ENCODE results near the gene DCAF17.

Gene DCAF17

DNA sequence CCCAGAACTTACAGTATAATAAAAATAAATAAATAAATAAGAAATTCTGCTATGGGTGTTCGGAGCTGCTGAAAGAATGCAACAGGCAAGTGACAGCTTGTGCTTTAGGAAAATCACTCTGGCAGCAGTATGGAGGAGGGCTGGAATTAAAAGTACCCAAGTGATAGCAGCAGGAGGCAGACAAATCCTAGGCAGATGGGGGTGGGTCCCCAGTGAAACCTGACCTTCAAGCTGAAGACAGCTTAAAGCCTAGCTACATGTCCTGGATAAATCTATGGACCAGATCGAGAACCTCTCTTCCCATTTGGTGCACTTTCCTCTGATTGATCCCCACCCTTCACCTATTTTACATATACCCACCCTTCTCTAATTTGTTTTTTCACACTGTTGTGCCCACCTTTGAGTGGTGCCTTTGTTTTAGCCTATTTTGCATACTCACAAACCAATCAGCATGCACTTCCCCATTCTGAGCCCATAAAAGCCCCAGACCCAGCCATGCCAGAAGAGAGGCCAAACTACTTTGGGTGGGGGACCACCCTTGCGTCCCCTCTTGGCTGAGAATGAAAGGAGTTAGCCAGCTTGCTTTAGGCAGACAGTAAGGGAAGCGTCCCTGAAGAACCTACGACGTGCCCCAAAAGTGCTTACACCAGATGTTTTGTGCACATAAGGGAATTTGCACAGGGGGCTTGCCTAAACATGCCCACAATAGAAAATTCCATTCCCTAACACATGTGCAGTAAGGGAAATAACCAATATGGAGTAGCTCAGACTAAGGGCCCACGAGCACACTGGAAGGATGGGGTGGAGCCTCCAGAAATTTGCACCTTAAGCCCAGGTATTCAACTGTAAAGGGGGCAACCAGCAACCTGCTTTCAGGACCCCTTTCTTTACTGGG, 3.3 kb upstream of the DCAF17 start:
- TF ChIP-seq, protein P1, sequence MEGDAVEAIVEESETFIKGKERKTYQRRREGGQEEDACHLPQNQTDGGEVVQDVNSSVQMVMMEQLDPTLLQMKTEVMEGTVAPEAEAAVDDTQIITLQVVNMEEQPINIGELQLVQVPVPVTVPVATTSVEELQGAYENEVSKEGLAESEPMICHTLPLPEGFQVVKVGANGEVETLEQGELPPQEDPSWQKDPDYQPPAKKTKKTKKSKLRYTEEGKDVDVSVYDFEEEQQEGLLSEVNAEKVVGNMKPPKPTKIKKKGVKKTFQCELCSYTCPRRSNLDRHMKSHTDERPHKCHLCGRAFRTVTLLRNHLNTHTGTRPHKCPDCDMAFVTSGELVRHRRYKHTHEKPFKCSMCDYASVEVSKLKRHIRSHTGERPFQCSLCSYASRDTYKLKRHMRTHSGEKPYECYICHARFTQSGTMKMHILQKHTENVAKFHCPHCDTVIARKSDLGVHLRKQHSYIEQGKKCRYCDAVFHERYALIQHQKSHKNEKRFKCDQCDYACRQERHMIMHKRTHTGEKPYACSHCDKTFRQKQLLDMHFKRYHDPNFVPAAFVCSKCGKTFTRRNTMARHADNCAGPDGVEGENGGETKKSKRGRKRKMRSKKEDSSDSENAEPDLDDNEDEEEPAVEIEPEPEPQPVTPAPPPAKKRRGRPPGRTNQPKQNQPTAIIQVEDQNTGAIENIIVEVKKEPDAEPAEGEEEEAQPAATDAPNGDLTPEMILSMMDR (IDR thresholded peaks at IDR 0.05) = no peak

DNA sequence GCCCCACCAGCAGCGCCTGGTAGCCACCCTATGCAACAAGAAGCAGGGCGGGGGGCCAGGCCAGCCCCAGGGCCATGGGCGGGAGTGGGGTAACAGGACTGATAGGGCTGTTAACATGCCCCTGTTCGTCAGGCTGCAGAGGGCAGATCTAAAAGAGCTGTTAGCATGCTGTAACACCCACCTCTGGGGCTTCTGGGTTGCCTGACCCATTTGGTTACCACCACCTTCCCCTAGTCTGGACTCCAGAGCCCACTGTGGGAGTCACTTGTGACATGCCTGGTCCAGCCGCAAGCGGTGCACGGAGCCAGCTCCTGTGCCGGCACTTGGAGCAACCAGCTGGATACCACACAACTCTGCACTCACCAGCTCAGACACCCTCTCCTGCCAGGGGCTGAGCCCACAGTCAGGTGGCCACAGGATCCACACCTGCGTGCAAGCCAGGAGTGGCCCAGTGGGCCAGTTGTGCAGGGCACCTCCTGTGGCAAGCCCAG, 2.3 kb upstream of the DCAF17 start:
- TF ChIP-seq, protein P1 (IDR thresholded peaks at IDR 0.05) = no peak

DNA sequence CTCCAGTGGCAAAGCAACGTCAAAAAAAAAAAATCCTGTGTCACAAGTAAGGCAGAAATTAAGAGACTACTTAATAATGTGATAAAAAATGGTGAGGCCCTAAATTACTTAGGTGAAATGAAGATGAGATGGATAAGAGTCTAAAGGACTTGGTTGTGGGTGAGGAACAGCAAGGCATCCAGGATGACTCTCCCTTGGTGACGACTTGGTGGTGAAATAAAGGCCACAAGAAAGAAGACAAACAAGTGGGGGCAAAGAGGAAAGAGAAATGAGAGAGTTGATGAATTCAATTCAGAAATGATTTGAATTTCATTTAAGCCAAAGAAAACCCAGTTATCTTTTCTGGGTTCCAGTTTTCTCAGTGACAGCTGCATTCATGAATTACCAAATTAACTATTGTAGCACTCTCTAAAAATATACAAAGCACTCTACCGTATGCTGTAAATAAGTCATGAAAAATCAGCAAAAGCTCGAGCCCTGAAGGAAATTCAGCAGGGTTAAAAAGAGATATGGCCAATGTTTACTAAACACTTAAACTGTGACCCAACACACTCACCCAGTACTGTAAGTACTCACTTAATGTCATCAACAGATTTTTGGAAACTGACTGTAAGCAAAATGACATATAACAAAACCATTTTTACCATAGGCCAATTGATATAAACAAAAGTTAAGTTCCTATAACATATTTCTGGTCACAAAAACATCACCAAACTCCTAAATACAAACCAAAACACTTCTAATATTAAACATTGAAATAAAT, 1.6 kb upstream of the DCAF17 start:
- TF ChIP-seq, protein P1 (IDR thresholded peaks at IDR 0.05) = no peak

DNA sequence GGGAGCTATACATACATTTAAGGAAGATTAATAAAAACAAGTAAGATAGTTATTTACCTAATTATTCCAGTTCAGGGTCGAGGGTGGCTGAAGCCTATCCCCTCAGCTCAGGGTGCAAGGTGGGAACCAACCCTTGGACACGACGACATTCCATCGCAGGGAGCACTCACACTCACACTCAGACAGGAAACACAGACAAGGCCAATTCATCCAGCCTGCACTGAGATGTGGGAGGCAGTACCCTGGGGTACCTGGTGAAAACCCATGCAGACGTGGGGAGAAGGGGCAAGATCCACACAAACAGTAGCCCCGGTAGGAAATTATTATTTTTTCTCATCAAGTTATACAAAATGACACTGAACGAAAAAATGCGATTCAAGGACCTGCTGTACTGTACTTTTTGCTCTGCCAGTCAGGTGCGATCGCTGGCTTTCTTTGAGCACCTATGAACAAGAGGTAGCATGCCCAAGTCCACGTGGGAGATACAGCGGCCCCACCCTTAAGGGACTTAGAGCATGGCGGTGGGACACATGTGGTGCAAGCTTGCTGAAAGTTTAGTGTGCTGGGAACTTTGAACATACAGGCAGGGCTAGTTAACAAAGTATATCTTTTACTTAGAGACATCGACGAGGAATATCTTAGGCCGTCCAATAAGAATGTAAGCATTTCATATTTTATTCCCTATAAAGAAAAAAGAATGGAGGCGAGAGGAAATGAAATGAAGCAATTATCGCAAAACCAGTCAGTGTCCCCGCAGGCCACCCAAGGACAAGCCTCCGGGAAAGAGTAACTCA, 860 bp upstream of the DCAF17 start:
- TF ChIP-seq, protein P1 (IDR thresholded peaks at IDR 0.05) = no peak

DNA sequence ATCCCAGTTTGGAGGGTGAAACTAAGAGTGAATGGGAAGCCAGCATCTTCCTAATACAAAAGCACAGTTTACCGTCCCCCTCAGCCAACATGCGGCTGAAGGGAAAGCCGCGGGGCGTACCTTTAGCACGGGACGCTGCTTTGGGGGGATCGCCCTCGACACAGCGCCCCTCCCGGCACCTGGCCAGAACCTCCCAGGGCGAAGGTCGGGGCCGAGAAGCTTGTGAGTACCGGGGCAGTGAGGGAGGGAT, 338 bp upstream of the DCAF17 start, which contains the start of gene METTL8:
METTL8 (minus strand) TSS at position 228 of the 250 bp plus-strand sequence. CDS start 41,805 bp downstream, outside the sequence.
- TF ChIP-seq, protein P1 (IDR thresholded peaks at IDR 0.05) = no peak; the same call in 1 of the 2 replicates

DNA sequence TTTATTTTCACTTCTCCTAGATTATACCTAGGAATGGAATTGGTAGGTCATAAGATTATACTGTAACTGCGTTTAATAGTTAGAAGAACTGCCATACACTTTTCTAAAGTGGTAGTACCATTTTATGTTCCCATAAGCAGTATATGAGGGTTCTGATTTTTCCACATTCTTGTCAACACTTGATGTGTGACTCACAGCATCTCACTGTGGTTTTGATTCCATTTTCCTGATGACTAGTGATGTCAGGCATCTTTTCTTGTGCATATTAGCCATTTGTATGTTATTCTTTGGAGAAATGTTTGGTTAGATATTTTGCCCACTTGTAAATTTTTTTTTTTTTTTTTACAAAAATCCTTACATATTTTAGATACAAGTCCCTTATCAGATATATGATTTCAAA, 2.3 kb downstream of the DCAF17 start:
- TF ChIP-seq, protein P1 (IDR thresholded peaks at IDR 0.05) = no peak

DNA sequence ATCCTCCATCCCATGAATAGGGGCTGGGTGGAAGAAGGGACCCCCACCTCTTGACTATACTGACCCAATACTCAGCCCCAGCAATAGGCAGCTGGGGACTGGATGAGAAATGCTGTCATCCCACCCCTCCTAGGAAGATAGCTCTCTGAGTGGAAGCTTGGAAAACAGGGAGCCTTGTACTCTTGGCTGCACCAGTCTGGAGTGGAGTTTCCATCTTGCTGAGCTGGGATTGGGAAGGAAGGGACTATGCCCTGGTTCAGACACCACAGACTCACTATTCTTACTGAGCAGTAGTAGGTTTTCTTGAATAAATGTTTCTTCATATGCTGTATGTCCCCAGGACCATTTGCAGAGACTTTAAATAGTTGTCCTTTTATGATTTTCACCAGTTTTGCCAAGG, 7.4 kb downstream of the DCAF17 start:
- TF ChIP-seq, protein P1 (IDR thresholded peaks at IDR 0.05) = no peak

All from LNCAP (cell line).